CMK (cell line): Measurements from ENCODE around the gene SOBP.
"Not testable (repeated sequence)": the region's sequence is repeated elsewhere in the genome, so short reads cannot be mapped to it uniquely, and the experiment has no call there.

ENCODE experiments used
- DNase-seq: peaks from one replicate; pipeline ENCODE4 v3.0.0-alpha.2; 2010; ENCODE audit warnings: low read depth

Gene SOBP, protein sequence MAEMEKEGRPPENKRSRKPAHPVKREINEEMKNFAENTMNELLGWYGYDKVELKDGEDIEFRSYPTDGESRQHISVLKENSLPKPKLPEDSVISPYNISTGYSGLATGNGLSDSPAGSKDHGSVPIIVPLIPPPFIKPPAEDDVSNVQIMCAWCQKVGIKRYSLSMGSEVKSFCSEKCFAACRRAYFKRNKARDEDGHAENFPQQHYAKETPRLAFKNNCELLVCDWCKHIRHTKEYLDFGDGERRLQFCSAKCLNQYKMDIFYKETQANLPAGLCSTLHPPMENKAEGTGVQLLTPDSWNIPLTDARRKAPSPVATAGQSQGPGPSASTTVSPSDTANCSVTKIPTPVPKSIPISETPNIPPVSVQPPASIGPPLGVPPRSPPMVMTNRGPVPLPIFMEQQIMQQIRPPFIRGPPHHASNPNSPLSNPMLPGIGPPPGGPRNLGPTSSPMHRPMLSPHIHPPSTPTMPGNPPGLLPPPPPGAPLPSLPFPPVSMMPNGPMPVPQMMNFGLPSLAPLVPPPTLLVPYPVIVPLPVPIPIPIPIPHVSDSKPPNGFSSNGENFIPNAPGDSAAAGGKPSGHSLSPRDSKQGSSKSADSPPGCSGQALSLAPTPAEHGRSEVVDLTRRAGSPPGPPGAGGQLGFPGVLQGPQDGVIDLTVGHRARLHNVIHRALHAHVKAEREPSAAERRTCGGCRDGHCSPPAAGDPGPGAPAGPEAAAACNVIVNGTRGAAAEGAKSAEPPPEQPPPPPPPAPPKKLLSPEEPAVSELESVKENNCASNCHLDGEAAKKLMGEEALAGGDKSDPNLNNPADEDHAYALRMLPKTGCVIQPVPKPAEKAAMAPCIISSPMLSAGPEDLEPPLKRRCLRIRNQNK

DNA sequence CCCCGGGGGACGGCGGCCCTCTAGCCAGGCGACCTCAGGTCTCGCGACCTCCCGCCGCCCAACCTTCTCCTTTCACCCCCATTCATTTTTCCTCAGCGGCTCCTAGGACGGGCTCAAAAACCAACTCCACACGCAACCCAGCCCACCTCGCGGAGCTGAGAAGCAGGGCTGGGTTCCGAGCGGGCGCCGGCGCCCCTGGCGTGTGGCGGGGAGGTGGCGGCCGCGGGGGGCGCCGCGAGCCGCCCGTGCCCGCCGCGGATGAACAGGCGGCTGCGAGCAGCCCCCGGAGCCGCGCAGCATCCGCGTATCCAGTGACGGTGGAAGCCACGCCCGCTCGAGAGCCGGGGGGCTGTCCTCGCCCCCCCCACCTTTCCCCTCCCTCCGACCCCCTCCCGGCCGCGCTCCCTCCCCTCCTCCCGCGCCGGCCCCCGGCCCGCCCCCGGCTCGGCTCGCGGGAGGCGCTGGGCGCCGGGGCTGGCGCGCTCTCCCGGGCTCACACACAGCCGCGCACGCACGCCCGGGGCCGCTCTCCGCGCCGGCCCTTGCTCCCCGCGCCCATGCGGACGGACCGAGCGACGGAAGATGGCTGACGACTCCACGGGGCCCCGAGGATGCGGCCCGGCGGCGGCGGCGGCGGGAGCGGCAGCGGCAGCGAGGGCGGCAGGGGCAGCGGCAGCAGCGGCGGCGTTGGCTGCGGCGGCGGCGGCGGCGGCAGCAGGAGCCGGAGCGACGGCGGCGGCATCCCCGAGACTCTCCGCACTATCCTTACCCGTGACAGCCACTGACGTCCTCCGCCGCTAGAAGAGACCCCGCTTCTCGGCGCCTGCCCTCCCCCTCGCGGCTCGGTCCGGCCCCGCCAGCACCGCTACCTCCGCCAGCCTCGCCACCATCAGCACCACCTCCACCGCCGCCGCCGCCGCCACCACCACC lies at the start of gene SOBP:
SOBP (plus strand) TSS at position 482 of the 930 bp plus-strand sequence. CDS start 500 bp downstream, outside the sequence.
- DNase-seq, result no peak

DNA sequence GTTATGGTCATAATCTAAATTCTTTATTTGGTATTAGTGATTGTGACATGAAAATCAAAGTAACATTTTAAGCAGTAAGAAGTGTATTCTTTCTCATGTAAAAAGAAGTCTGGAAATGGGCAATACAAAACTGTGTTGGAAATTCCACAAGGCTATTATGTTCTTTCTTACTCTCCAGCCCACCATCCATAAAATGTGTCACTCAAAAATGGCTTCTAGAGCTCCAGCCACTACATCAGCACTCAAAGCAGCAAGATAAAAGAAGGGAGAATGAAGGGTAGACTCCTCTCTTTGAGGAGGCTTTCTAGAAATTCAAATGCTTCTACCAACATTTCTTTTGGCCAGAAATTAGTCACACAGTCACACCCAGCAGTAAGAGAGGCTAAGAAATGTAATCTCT lies 49.0 kb upstream of the SOBP start:
- no peak for DNase-seq

DNA sequence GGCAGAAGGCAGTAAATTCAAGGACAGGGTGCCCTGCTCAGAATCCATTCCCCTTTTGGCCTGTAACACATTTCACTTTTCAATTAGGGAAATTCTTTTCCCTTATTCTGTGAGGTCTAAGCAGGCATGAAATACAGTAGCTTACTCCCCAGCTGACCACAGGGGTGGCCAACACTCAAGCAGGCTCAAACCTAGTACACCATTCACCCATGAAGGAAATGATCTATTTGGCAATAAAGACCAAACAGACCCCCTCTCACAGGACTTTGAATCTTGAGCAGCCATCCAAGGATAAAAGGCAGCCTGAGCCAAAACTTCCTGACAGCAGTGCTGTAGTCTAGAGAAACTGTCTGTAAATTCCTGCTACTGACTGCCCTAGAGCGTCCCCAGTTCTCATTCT lies 48.2 kb upstream of the SOBP start:
- no peak for DNase-seq

DNA sequence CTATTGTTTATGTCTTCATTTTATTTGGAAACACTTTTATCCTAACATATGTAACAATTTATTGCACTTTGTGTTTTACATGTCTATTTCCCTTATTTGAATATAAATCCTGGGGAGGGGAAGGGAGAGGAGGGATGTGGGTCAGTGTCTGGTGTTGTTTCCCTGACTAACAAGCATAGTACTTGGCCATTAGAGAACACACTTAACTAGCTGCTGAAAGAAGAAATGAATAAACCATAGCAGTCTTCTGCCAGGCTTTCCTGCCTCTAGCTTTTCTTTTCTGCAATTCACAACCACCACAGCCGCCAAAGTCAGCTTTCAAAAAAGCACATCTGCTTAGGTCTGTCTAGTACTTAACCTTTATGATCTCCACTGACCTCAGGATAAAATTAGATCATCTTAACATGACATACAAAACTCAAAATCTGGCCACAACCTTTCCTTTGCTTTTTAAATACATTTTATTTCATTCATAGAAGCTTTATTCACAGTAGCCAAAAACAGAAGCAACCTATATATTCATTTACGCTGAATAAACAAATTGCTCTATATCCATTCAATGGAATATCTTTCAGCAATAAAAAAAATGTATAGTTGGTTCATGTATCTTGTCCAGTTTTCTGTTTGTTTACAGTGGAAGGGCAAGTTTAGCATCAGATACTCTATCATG lies 46.8 kb upstream of the SOBP start:
- DNase-seq, result no peak

DNA sequence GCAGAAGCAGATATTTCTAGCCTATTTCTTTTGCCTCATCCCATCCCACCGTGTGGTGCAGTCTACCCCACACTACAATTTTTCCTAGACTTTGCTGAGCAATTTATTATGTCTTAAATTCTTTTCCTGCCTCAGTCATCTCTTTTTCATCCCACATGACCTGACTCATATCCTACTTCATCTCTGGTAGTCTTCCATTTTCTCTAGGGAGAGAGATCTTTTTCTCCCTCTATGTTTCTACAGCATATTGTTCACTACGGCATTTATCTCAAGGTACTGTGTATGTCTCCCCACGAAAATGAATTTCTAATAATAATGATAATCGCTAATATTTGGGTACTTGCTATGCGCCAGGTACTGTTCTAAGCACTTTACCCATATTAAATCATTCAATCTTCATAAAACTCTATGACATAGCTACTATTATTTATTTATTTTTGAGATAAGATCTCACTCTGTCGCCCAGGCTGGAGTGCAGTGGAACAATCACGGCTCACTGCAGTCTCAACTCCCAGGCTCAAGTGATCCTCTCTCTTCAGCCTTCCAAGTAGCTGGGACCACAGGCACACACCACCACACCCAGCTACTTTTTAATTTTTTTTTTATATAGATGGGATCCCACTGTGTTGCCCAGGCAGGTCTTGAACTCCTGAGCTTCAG lies 46.2 kb upstream of the SOBP start:
- no peak for DNase-seq

DNA sequence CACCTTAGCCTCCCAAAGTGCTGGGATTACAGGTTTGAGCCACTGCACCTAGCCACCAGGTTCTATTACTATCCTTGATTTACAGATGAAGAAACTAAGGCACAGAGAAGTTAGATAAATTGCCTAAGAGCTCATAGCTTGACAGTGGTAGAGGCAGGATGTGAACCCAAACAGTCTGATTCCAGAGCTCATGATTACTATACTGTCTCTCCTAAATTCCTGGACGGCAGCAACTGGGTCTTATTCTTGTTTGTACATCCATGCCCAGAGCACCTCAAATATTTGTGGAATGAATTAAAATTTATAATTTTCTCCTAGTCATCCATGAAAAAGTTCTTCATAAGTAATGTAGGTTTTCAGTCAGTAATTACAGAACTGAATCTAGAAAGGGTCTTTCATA lies 45.6 kb upstream of the SOBP start:
- no peak for DNase-seq

DNA sequence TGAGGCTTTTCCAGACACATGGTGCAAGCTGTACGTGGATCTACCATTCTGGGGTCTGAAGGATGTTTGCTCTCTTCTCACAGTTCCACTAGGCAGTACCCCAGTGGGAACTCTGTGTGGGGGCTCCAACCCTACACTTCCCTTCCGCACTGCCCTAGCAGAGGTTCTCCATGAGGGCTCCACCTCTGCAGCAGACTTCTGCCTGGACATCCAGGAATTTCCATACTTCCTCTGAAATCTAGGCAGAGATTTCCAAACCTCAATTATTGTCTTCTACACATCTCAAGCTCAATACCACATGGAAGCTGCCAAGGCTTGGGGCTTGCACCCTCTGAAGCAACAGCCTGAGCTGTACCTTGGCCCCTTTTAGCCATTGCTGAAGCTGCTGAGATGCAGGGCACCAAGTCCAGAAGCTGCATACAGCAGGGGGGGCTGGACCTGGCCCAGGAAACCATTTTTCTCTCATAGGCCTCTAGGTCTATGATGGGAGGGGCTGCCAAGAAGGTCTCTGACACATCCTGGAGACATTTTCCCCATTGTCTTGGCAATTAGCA lies 42.2 kb upstream of the SOBP start:
- no peak for DNase-seq

DNA sequence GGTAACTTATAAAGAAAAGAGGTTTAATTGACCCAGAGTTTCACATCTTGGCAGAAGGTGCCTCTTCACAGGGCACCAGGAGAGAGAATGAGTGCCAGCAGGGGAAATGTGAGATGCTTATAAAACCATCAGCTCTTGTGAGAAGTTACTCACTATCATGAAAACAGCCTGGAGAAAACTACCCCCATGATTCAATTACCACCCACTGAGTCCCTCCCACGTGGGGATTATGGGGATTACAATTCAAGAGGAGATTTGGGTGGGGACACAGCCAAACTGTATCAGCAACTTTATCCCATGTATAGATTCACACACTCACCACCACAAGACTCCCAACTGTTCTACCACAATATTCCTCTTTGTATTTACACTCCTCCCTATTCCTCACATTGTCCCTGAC lies 41.1 kb upstream of the SOBP start:
- no peak for DNase-seq

DNA sequence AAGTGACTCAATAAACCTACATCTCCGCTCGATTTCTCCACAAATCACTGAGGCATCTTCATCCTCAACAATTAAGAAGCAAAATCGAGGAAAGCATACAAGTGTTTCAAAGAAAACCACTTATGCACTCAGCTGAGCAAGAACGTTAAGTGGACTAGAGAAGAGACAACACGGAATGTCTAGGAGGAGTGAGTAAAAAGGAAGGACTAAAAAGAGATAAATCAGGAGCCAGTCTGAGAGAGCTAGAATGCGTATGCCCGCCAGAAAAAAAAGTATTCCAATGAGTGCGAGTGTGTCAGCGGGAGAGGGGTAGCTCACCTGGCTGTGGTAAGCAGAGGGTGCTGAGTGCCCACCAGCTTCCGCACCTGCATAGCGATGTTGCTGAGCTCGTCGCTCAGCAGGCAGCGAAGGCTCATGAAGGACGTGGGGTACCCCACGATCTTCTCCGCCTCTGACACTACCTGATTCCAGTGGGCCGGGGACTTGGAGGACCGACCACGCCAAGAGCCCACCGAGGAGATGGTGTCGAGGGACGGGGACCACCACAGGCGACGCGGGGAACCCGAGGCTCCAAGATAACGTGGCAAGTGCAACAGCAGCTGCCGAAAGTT lies 31.1 kb upstream of the SOBP start:
- no peak for DNase-seq

DNA sequence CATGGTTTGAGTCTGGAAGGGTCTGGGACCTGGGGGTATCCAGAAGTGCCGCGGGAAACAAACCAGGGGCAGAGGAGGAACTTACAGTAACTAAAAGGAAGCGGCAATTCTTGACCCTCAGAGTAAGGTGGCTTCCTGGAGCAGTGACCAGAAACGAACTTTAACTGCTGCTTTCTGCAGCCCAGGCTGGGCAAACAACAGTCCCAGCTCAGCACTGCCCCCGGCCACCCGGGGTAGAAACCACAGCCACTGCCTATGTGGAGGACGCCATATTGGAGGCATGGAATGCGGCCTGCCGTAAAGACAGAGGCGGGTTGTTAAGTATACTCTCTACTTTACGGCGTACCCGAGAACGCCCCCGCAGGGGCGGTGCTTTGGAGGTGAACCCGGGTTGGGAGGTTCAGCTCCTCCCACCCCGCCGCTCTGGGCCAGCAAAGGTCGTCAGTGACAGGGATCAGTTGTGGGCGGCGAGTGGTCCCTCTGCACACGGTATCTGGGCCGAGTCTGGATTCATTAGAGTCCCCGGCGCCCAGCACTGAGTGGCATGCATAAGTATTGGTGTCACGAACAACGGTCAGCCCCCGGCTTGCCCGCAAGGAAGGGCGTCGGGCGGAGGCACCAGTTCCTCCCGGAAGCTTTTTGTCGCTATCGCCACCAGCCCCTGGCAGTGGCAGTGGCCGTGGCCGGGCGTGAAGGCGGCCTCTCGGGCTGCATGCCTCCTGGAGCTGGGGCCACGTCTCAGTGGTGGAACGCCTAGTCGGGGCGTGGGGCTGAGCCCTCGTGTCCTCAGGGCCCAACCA lies 30.4 kb upstream of the SOBP start, which contains the start of gene PDSS2:
PDSS2 (minus strand) TSS at position 282 of the 800 bp plus-strand sequence; CDS start at position 3, 279 bp downstream.
- DNase-seq, result peak; percentile 97

DNA sequence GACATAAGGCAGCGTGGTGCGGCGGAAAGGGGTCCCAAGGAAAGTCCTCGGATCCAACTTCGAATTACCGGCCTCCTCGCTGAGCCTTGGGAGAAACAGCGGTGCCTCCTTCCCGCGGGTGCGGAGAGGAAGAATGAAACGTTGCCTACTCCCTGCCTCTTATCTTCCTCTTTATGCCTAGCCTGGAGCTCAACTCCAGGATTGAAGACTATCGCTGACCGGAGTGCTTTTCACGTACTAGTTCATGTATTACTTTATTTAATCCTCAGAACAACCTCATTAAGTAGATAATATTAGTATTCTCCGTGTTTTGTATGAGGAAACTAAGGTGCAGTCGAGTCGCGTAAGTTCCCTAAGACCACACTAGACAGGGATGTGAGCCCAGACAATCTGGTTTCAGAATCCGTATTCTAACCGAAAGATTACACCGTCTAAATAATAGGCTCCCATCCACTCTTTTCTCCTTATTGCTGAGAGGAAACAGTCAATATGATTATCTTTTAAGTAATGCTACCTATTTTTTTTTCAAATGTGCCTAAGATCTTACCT lies 29.8 kb upstream of the SOBP start:
- no peak for DNase-seq

DNA sequence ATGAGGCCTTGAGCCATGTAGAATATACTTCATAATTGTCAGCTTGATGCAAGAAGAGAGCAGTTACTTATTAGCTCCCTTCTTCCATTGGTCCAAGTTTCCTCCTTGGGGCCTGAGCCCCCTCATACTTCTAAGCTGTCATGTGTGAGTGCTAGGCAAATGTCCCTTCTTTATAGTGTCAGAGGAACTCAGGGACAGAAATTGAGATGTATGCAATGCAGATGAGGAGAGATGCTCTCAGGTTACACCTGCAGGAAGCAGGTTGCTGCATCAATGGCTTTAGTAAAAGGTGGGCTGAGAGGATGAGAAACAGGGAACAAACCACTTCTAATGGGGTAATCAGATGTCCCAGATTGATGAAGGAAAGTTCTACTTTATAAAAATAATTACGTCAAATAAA lies 23.9 kb upstream of the SOBP start:
- no peak for DNase-seq

DNA sequence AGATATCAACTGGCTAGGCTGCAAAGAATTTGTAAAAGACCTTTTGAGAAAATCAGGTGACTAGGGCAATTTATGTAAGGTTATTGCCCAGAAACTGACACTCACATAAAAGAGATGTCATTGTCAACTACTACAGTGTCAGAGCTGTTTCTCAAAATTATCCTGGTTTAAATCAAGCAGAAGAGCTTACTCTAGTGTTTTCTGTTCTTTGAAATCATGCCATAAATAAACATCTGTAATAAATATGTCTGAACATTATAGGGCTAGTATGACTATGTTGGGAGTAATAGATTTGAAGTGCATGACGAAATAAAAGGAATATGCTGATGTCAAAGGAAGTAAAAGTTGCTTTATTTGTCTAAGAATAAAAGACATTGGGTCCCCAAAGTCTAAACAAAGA lies 19.6 kb upstream of the SOBP start:
- no peak for DNase-seq

DNA sequence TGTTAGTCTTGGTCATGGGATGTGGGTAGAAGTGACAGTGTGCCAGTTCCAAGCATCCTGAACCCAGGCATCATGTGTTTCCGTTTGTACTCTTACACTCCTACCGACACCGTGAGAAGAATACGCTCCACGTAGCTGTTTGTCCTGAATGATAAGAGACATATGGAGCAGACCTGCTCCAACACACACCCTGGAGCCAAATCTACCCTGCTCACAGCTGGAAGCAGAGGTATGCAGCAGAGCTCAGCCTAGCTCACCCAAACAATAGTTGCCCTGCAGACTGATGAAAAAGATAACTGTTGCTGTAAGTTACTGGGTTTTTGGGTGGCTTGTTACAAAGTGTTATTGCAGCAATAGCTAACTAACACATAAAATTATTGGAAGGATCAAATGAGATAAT lies 16.3 kb upstream of the SOBP start:
- no peak for DNase-seq

DNA sequence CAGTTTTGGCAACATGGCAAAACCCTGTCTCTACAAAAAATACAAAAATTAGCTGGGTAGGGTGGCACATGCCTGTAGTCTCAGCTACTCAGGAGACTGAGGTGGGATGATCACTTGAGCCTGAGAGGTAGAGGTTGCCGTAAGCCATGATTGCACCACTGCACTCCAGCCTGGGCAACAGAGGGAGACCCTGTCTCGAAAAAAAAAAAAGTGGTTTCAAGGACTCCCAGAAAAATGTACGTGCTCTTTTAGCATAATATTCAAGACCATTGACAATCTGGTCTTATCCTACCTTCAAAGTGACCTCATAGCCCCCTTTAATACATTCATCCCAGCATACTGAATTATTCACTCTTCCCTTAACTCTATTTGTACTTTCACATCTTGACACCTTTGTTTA lies 14.6 kb upstream of the SOBP start:
- not testable (repeated sequence) for DNase-seq

DNA sequence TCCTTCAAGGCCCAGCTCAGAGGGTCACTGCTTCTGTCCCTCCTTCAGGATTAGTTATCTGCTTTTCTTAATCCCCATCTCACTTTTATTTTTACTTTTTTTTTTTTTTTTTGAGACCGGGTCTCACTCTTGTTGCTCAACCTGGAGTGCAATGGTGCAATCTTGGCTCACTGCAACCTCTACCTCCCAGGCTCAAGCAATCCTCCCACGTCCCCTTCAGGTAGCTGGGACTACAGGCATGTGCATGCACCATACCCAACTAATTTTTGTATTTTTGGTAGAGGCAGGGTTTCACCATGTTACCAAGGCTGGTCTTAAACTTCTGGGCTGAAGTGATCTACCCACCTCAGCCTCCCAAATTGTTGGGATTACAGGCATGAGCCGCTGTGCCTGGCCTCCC lies 14.1 kb upstream of the SOBP start:
- not testable (repeated sequence) for DNase-seq

DNA sequence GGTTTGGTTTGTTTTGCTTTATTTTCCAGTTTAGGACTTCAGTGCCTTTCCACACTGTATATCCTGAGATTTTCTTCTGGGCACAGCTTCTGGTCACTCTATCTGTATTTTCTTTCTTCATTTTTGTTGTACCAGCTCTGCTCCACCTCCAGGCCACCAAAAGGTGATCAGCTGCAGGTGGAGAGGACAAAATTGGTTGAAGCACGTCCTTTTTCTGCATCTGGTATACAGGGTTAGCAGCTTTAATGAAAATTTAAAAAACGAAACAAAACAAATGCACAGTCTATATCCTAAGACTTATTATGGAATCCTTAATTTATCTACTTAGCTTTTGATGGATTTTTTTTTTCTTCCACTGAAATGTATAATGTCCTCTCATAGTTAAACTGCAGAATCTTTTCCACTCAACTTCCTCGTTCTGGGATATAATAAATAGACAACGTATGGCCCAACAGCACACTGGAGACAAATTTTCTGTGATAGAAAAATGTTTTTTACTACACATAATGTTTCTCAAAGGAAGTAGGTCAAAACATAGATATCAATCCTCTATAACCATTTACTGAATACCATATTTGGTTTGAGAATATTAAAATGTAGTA lies 10.7 kb upstream of the SOBP start:
- DNase-seq, result no peak

DNA sequence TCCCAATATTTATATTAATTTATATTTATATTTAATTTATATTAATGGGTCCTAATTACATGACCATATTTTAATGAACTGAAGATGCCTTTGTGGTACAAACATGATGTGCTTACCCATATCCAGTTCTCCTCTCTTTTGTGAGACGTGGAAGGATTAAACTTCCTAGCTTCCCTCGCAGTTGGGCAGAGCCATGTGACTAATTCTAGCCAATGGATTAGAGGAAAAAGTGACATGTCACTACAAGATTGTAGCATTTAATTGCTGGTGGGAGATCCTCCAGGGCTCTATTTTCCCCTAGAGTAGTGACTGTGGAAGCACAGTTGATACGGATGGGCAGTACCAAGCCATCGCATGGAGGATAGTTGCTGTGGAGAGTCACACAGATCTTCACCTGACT lies 4.8 kb upstream of the SOBP start:
- no peak for DNase-seq
